AG04450 (cell line): ENCODE measurements around the gene ATP1A4. TPM values are rescaled to one million over a fixed set of nuclear protein-coding genes. Genes with fewer than 3 reads are reported as not detected.
A peak's percentile ranks its signal among the peaks of the same experiment; 100 is the strongest.

ENCODE experiments used
- CTCF ChIA-PET: fragments of 300-600, 350-600 bp; formaldehyde crosslinking; extraction: SDS; loops from one replicate; lab custom pipeline; 2022; ENCODE audit warnings: antibody characterized with exemption, inconsistent platforms; lab: Charles Lee
- POLR2A ChIA-PET: fragments of 350-600 bp; formaldehyde crosslinking; extraction: SDS; loops from one replicate; lab custom pipeline; 2021; ENCODE audit warnings: antibody characterized with exemption, inconsistent platforms; lab: Yijun Ruan, JAX
- DNase-seq: peaks from one replicate; pipeline ENCODE4 v3.0.0-alpha.2; 2011; ENCODE audit warnings: low read depth, low spot score
- H3K27ac ChIP-seq: one replicate; pipeline ENCODE4 v1.5.1; 2012; ENCODE audit warnings: low read depth, low read length, control low read depth
- H3K27me3 ChIP-seq: one replicate; pipeline ENCODE4 v1.6.0; 2012; ENCODE audit warnings: low read length; ENCODE audit not compliant: control insufficient read depth, insufficient read depth
- H3K4me3 ChIP-seq: 2 replicates; pipeline ENCODE4 v1.5.1; 2011; ENCODE audit warnings: mild to moderate bottlenecking, low read depth, low read length, control low read depth
- H3K9me3 ChIP-seq: 2 replicates; pipeline ENCODE4 v1.5.1; 2012; ENCODE audit warnings: low read length; ENCODE audit not compliant: control insufficient read depth, insufficient read depth
- CTCF ChIP-seq: IDR thresholded peaks from 2 replicates; pipeline ENCODE4 v1.5.1; 2011; ENCODE audit warnings: low read depth, low read length, control low read depth, inconsistent platforms
- polyA plus RNA-seq: library from polyadenylated mRNA; depleted of rRNA; stranded (reverse); fragments of >200 nt; gene quantifications from 2 replicates; pipeline ENCODE4 v1.2.3, GENCODE V29; 2011

The ATP1A4 gene
- polyA plus RNA-seq, 1 experiment = not detected

- Histone ChIP-seq H3K9me3 (no peaks in the 10 kb centered on the region), H3K4me3 (no peak overlapping the region), H3K27me3 (peaks cover 11% of the 10 kb centered on the region), H3K27ac (no peak overlapping the region)
- ChIA-PET POLR2A (no interaction called here), CTCF (interaction anchor here (0.6 to 1.4 kb wide), 5 partner anchors 36 to 1225 kb away, joined by 3 to 4 read pairs (median 3); no protein-coding TSS in a partner anchor)
- no peak for TF ChIP-seq CTCF
- no peak for DNase-seq
Observed at GRCh38 chr1:160157174-160157573, 5.8 kb downstream of the ATP1A4 start.

GRCh38 chr1:160158031-160158430 lies 6.6 kb downstream of the ATP1A4 start:
- ChIA-PET CTCF (interaction anchor here (1.5 kb wide), 1 partner anchor 57 kb away, joined by 4 read pairs; no protein-coding TSS in a partner anchor), POLR2A (no interaction called here)
- no peak overlapping the region for H3K4me3 ChIP-seq
- TF ChIP-seq CTCF = no peak
- no peak for DNase-seq
- H3K9me3 ChIP-seq = no peaks in the 10 kb centered on the region
- H3K27ac ChIP-seq = no peak overlapping the region
- peaks cover 11% of the 10 kb centered on the region for H3K27me3 ChIP-seq

- no peak for DNase-seq
- POLR2A ChIA-PET = no interaction called here
- no peak overlapping the region for H3K4me3 ChIP-seq
- no peaks in the 10 kb centered on the region for H3K9me3 ChIP-seq
- H3K27me3 ChIP-seq = peaks cover 11% of the 10 kb centered on the region
- H3K27ac ChIP-seq = no peak overlapping the region
- CTCF ChIA-PET = interaction anchor here (1.5 to 1.6 kb wide), 2 partner anchors 35 to 57 kb away, joined by 4 to 7 read pairs; no protein-coding TSS in a partner anchor
- TF ChIP-seq CTCF = no peak
Observed at GRCh38 chr1:160158534-160158933, 7.1 kb downstream of the ATP1A4 start.

- Histone ChIP-seq H3K9me3 (no peaks in the 10 kb centered on the region), H3K27me3 (peaks cover 14% of the 10 kb centered on the region), H3K27ac (no peak overlapping the region), H3K4me3 (no peak overlapping the region)
- POLR2A ChIA-PET = no interaction called here
- no peak for TF ChIP-seq CTCF
- CTCF ChIA-PET = interaction anchor here (1.6 kb wide), 1 partner anchor 33 kb away, joined by 7 read pairs; no protein-coding TSS in a partner anchor
- DNase-seq = no peak
Observed at GRCh38 chr1:160159846-160160245, 8.4 kb downstream of the ATP1A4 start.

- H3K4me3 ChIP-seq = no peak overlapping the region
- H3K27ac ChIP-seq = no peak overlapping the region
- no peaks in the 10 kb centered on the region for H3K9me3 ChIP-seq
- ChIA-PET CTCF (interaction anchor here (0.7 to 3.3 kb wide), 10 partner anchors 9 to 130 kb away, joined by 3 to 22 read pairs (median 4); no protein-coding TSS in a partner anchor), POLR2A (no interaction called here)
- peak; percentile 57 for TF ChIP-seq CTCF
- peaks cover 12% of the 10 kb centered on the region for H3K27me3 ChIP-seq
- DNase-seq = no peak
Observed at GRCh38 chr1:160161965-160162705, 10.7 kb downstream of the ATP1A4 start.
